Body of pancreas (tissue), 4 donors: ENCODE measurements around the gene CNIH2. TPM values are rescaled to one million over a fixed set of nuclear protein-coding genes. Genes with fewer than 3 reads are reported as not detected.

Experiments
- ATAC-seq: fragments of 150-250 bp; one replicate; pipeline ENCODE4 v1.9.1; 2016
- DNase-seq, 4 donors: peaks; one replicate each; pipeline ENCODE4 v3.0.0-alpha.2; 2019
- H3K27ac ChIP-seq, 4 donors: fragments of 200-600 bp; sonication (generic); 1 replicate in 3 of 4; 2 replicates in 1 of 4; pipeline versions ENCODE4 v1.5.1 to v1.6.1; 2016 to 2019; ENCODE audit warnings: mild to moderate bottlenecking in 1 of 4, mixed read lengths in 1 of 4, moderate library complexity in 1 of 4
- H3K27me3 ChIP-seq, 2 donors: fragments of 200-600 bp; sonication (generic); one replicate each; pipeline ENCODE4 v1.6.0; 2016; ENCODE audit warnings: mild to moderate bottlenecking in 1 of 2
- H3K36me3 ChIP-seq, 2 donors: fragments of 200-600 bp; sonication (generic); replicated peaks in 1 of 2; 2 replicates each; pipeline ENCODE4 v1.5.1; 2016; ENCODE audit warnings: low read depth in 2 of 2; ENCODE audit not compliant: insufficient read depth in 1 of 2
- H3K4me1 ChIP-seq: fragments of 200-600 bp; sonication (generic); one replicate; pipeline ENCODE4 v1.6.0; 2016
- H3K4me3 ChIP-seq, 2 donors: fragments of 200-600 bp; sonication (generic); 1 replicate in 1 of 2; 2 replicates in 1 of 2; pipeline ENCODE4 v1.5.1; 2016 to 2019
- H3K9me3 ChIP-seq, 3 donors: fragments of 200-600 bp; sonication (generic); 1 replicate in 2 of 3; 2 replicates in 1 of 3; pipeline ENCODE4 v1.5.1; 2016
- CTCF ChIP-seq, 7 experiments: fragments of 450-650 bp in 4 of 7; fragments of 200-600 bp in 3 of 7; sonication (generic) in 3 of 7; IDR thresholded peaks; one replicate each; pipeline ENCODE4 v1.5.1; 2016 to 2019; ENCODE audit warnings: antibody characterized with exemption in 7 of 7
- POLR2A ChIP-seq, 3 donors: fragments of 450-650 bp; IDR thresholded peaks; one replicate each; pipeline ENCODE4 v1.6.1; 2016; ENCODE audit warnings: antibody characterized with exemption in 3 of 3, mild to moderate bottlenecking in 2 of 3
- WGBS, 2 donors: methylation state at CpG; one replicate each; pipeline ENCODE4 v1.1.5; 2017; 5-methylcytosine and 5-hydroxymethylcytosine counted together
- intact Hi-C: fragments of 100-400 bp; cut with DNase I; formaldehyde crosslinking; loops from one replicate; pipeline ENCODE4 v1.15.1; 2023
- total RNA-seq, 2 donors: library from RNA; depleted of rRNA; stranded (reverse); fragments of >200 nt; gene quantifications; one replicate each; pipeline ENCODE4 v1.1.0, GENCODE V29; 2016

CNIH2 gene
- total RNA-seq, 2 donors from 2014 or later: 3.6 to 4.6 TPM

- no peaks in the 10 kb centered on the region for H3K27me3 ChIP-seq
- DNase-seq (no peak), ATAC-seq (no peak)
- no peaks in the 10 kb centered on the region for H3K9me3 ChIP-seq
- TF ChIP-seq CTCF (IDR thresholded peaks at IDR 0.05) (no peak), POLR2A (IDR thresholded peaks at IDR 0.05) (no peak)
- H3K4me1 ChIP-seq: peaks cover 32% of the 10 kb centered on the region
- no peak overlapping the region for H3K4me3 ChIP-seq
- intact Hi-C loops: no loop called here
- no peaks in the 10 kb centered on the region for H3K36me3 ChIP-seq
- WGBS, 2 donors: 90 to 91% methylated on average over 5 to 12 of the region's 12 CpGs
- no peak overlapping the region for H3K27ac ChIP-seq
Measured at GRCh38 chr11:66331542-66332370, 53.8 kb downstream of the CNIH2 start.

- H3K27ac ChIP-seq: no peak overlapping the region
- DNase-seq (no peak), ATAC-seq (no peak)
- intact Hi-C loops: no loop called here
- 77 to 88% methylated on average over 7 to 18 of the region's 18 CpGs for WGBS, 2 donors
- no peaks in the 10 kb centered on the region for H3K27me3 ChIP-seq
- TF ChIP-seq CTCF (IDR thresholded peaks at IDR 0.05) (no peak), POLR2A (IDR thresholded peaks at IDR 0.05) (no peak)
- H3K36me3 ChIP-seq: no peaks in the 10 kb centered on the region
- H3K9me3 ChIP-seq: no peaks in the 10 kb centered on the region
- peaks cover 40% of the 10 kb centered on the region for H3K4me1 ChIP-seq
- H3K4me3 ChIP-seq: no peak overlapping the region
Measured at GRCh38 chr11:66332371-66333219, 54.6 kb downstream of the CNIH2 start.

GRCh38 chr11:66333220-66333877 is 55.4 kb downstream of the CNIH2 start:
- Histone ChIP-seq H3K4me3 (no peak overlapping the region), H3K36me3 (no peaks in the 10 kb centered on the region), H3K9me3 (no peaks in the 10 kb centered on the region), H3K27ac (no peak overlapping the region), H3K27me3 (no peaks in the 10 kb centered on the region), H3K4me1 (peaks cover 35% of the 10 kb centered on the region)
- TF ChIP-seq CTCF (IDR thresholded peaks at IDR 0.05) (no peak), POLR2A (IDR thresholded peaks at IDR 0.05) (no peak)
- 90 to 97% methylated on average over 9 to 18 of the region's 19 CpGs for WGBS, 2 donors
- ATAC-seq: no peak
- no peak for DNase-seq
- intact Hi-C loops: no loop called here

Other genes with a start within 250 kb of the CNIH2 start
- 1 to 10 TPM in 1 of 2 donors, under 1 TPM in 1; 0.66 to 2.6 TPM for gene GAL3ST3, start 229.0 kb upstream of the CNIH2 start, total RNA-seq
- gene SF3B2, start 225.8 kb upstream of the CNIH2 start, total RNA-seq: 100 to 1,000 TPM; 112 to 255 TPM
- gene PACS1, start 207.9 kb upstream of the CNIH2 start, total RNA-seq: 10 to 100 TPM; 17.5 to 19.7 TPM
- gene KLC2, start 20.5 kb upstream of the CNIH2 start, total RNA-seq: 10 to 100 TPM; 13.5 to 16.5 TPM
- 10 to 100 TPM; 67.7 to 74.5 TPM for gene RAB1B, start 9.5 kb upstream of the CNIH2 start, total RNA-seq
- gene YIF1A, start 11.0 kb downstream of the CNIH2 start, total RNA-seq: 10 to 100 TPM; 63.6 to 91.6 TPM
- 1 to 10 TPM; 1.6 to 2.1 TPM for gene TMEM151A, start 13.7 kb downstream of the CNIH2 start, total RNA-seq
- gene CD248, start 38.9 kb downstream of the CNIH2 start, total RNA-seq: 10 to 100 TPM; 10.6 to 86.0 TPM
- gene RIN1, start 58.3 kb downstream of the CNIH2 start, total RNA-seq: 10 to 100 TPM in 1 of 2 donors, under 1 TPM in 1; 0.99 to 11.4 TPM
- gene BRMS1, start 66.9 kb downstream of the CNIH2 start, total RNA-seq: 10 to 100 TPM; 19.4 to 23.1 TPM
- 10 to 100 TPM; 17.8 to 20.8 TPM for gene B4GAT1, start 69.5 kb downstream of the CNIH2 start, total RNA-seq
- gene SLC29A2, start 93.6 kb downstream of the CNIH2 start, total RNA-seq: 10 to 100 TPM in 1 of 2 donors, 1 to 10 TPM in 1; 5.4 to 14.2 TPM
- gene NPAS4, start 142.9 kb downstream of the CNIH2 start, total RNA-seq: not detected
- gene MRPL11, start 160.7 kb downstream of the CNIH2 start, total RNA-seq: 10 to 100 TPM; 20.8 to 22.1 TPM
- gene PELI3, start 188.7 kb downstream of the CNIH2 start, total RNA-seq: 10 to 100 TPM in 1 of 2 donors, 1 to 10 TPM in 1; 7.6 to 10.9 TPM
- 10 to 100 TPM; 15.8 to 52.4 TPM for gene DPP3, start 202.3 kb downstream of the CNIH2 start, total RNA-seq
- gene BBS1, start 232.5 kb downstream of the CNIH2 start, total RNA-seq: 10 to 100 TPM; 49.0 to 58.0 TPM